HG03103 (cell line): ENCODE data around the gene MCF2L2.
"Not testable (repeated sequence)": the region's sequence is repeated elsewhere in the genome, so short reads cannot be mapped to it uniquely, and the experiment has no call there.

Experiments used
- ATAC-seq: cut with Tn5 transposase; IDR thresholded peaks from one replicate; pipeline ENCODE4 v1.9.1; 2021; ENCODE audit warnings: low read depth; ENCODE audit not compliant: unreplicated experiment

Gene MCF2L2

GRCh38 chr3:183375337-183375736 lies 53.1 kb downstream of the MCF2L2 start:
- ATAC-seq: no peak

- ATAC-seq: no peak
Observed at GRCh38 chr3:183372911-183373310, 55.5 kb downstream of the MCF2L2 start.

- not testable (repeated sequence) for ATAC-seq
Observed at GRCh38 chr3:183371600-183371968, 56.8 kb downstream of the MCF2L2 start.

- ATAC-seq: no peak
Observed at GRCh38 chr3:183370391-183370790, 58.0 kb downstream of the MCF2L2 start.

GRCh38 chr3:183369627-183370026 lies 58.8 kb downstream of the MCF2L2 start:
- no peak for ATAC-seq

- ATAC-seq: no peak
Observed at GRCh38 chr3:183369117-183369516, 59.3 kb downstream of the MCF2L2 start.

- ATAC-seq: no peak
Observed at GRCh38 chr3:183360971-183361624, 67.3 kb downstream of the MCF2L2 start.

- no peak for ATAC-seq
Observed at GRCh38 chr3:183359036-183359435, 69.4 kb downstream of the MCF2L2 start.

GRCh38 chr3:183357564-183358079 lies 70.8 kb downstream of the MCF2L2 start:
- ATAC-seq: no peak

- no peak for ATAC-seq
Observed at GRCh38 chr3:183356920-183357319, 71.5 kb downstream of the MCF2L2 start.

- ATAC-seq: no peak
Observed at GRCh38 chr3:183354874-183355273, 73.5 kb downstream of the MCF2L2 start.

- ATAC-seq: no peak
Observed at GRCh38 chr3:183354325-183354831, 74.0 kb downstream of the MCF2L2 start.

GRCh38 chr3:183353421-183353820 lies 75.0 kb downstream of the MCF2L2 start:
- no peak for ATAC-seq

GRCh38 chr3:183350164-183350563 lies 78.3 kb downstream of the MCF2L2 start:
- ATAC-seq: no peak

- ATAC-seq: no peak
Observed at GRCh38 chr3:183349421-183350157, 78.8 kb downstream of the MCF2L2 start.

- ATAC-seq: no peak
Observed at GRCh38 chr3:183342824-183343223, 85.6 kb downstream of the MCF2L2 start.

GRCh38 chr3:183341545-183342288 lies 86.7 kb downstream of the MCF2L2 start:
- ATAC-seq: no peak

- ATAC-seq: no peak
Observed at GRCh38 chr3:183340222-183340621, 88.2 kb downstream of the MCF2L2 start.

GRCh38 chr3:183339461-183340086 lies 88.8 kb downstream of the MCF2L2 start:
- ATAC-seq: no peak

- ATAC-seq: no peak
Observed at GRCh38 chr3:183338520-183338919, 89.9 kb downstream of the MCF2L2 start.

GRCh38 chr3:183332487-183332886 lies 95.9 kb downstream of the MCF2L2 start:
- ATAC-seq: no peak
